GM13977 (cell line): Measurements from ENCODE around the gene PLCL1.
"Not testable (repeated sequence)": the region's sequence is repeated elsewhere in the genome, so short reads cannot be mapped to it uniquely, and the experiment has no call there.

ENCODE experiments used
- DNase-seq: peaks from one replicate; pipeline ENCODE4 v3.0.0; 2012; ENCODE audit warnings: low spot score
- CTCF ChIP-seq: IDR thresholded peaks from 2 replicates; pipeline ENCODE4 v1.5.1; 2012; ENCODE audit warnings: mild to moderate bottlenecking, control low read depth; ENCODE audit not compliant: insufficient read depth; ENCODE audit errors: extremely low read depth, missing control alignments
- in situ Hi-C: fragments of 300-500 bp; cut with MboI; formaldehyde crosslinking; loops from one replicate; pipeline ENCODE4 v1.12.0; 2022; ENCODE audit warnings: low sequenced_read_pairs, low pct_unique_long_range_greater_than_20kb, mixed read lengths, inconsistent platforms; ENCODE audit not compliant: unreplicated experiment

Gene PLCL1

GRCh38 chr2:198017068-198017467, 212.7 kb downstream of the PLCL1 start:
- in situ Hi-C loops, result no loop called here
- no peak for DNase-seq
- TF ChIP-seq CTCF, result no peak

GRCh38 chr2:198028955-198029354, 224.6 kb downstream of the PLCL1 start:
- in situ Hi-C loops, result no loop called here
- TF ChIP-seq CTCF, result no peak
- no peak for DNase-seq

GRCh38 chr2:198029576-198029975, 225.2 kb downstream of the PLCL1 start:
- DNase-seq, in situ Hi-C loops: not testable (repeated sequence)

GRCh38 chr2:198033626-198034025, 229.2 kb downstream of the PLCL1 start:
- in situ Hi-C loops, result no loop called here
- no peak for DNase-seq
- no peak for TF ChIP-seq CTCF

GRCh38 chr2:198036029-198036879, 231.9 kb downstream of the PLCL1 start:
- peak; percentile 25 for DNase-seq
- no peak for TF ChIP-seq CTCF
- in situ Hi-C loops, result no loop called here

- TF ChIP-seq CTCF, result no peak
- in situ Hi-C loops, result no loop called here
- DNase-seq, result no peak
These were observed 236.4 kb downstream of the PLCL1 start for GRCh38 chr2:198040835-198041234.

- TF ChIP-seq CTCF, result no peak
- in situ Hi-C loops, result no loop called here
- DNase-seq, result no peak
These were observed 237.8 kb downstream of the PLCL1 start for GRCh38 chr2:198042189-198042588.
